Activated CD4-positive, alpha-beta T cell treated with anti-CD3 and anti-CD28 coated beads, Interleukin-2, amount 50 U/mL, for 48 hours (primary cell): ENCODE results near the gene CENPK.
"Not testable (repeated sequence)": the region's sequence is repeated elsewhere in the genome, so short reads cannot be mapped to it uniquely, and the experiment has no call there.

ENCODE experiments used
- DNase-seq, 2 experiments: peaks; one replicate each; pipeline ENCODE4 v3.0.0-alpha.2; 2020

The CENPK gene, protein sequence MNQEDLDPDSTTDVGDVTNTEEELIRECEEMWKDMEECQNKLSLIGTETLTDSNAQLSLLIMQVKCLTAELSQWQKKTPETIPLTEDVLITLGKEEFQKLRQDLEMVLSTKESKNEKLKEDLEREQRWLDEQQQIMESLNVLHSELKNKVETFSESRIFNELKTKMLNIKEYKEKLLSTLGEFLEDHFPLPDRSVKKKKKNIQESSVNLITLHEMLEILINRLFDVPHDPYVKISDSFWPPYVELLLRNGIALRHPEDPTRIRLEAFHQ

DNA sequence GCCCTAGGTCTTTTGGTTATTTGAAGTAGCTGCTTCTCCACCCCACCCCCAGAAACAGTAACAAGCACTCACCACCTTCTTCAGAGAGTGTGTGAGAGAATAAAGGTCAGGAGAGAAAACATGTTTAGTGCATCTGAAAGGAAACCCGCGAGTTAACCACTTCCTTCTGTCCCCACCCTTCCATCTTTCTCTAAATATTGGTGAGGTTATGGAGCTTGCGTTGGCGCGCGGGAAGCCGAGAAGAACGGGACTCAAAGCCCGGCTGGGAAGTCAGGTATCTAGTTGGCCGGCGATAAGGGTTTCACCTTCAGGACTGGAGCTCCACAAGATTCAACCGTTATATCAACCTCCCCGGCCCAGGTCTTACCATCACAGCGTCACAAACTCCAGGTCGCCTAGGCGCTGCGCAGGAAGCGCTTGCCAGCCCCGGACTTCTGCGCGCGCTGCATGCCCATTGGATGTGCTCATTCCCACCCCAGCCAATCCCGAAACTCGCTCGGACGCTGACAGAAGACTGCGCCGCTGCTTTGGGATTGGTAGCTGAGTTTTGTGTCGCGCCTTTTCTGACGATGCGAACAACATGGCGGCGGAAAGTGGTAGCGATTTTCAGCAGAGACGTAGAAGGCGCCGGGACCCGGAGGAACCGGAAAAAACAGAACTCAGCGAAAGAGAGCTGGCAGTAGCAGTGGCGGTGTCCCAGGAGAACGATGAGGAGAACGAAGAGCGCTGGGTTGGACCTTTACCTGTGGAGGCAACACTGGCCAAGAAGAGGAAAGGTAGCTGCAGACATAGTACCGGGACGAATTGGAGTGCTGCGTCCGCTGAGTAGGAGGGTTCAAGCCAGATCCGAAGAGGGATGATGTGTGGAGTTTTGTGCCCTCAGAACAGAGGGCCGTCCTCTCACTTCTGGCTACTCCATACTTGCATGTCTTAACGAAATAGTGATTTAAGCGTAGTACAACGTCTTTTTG is at the start of gene CENPK, which contains the start of gene PPWD1:
TSS of gene CENPK (minus strand) at position 438 of the 971 bp plus-strand sequence. CDS start 8,261 bp downstream, outside the sequence.
TSS of gene PPWD1 (plus strand) at position 566 of the 971 bp plus-strand sequence. CDS start at position 581, 15 bp downstream.
- peak; percentile 94 to 96 for DNase-seq

DNA sequence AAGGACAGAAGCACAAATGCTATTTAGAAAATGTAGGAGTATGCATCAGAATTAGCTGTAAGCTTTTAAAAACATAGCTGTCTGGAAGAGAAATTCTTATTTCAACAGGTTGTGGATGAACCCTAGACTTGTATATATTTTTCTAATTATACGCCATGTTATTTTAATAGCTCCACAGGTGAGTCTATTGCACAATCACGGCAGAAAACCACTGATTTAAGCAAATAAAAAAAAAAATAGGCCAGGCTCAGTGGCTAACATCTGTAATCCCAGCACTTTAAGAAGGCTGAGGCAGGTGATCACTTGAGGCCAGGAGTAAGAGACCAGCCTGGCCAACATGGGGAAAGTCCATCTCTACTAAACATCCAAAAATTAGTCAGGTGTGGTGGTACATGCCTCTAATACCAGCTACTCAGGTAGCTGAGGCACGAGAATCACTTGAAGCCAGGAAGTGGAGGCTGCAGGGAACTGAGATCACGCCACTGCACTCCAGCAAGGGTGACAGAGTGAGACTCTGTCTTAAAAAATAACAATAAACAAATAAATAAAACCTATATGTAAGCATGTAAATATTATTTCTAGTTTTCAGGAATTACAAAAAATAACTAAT is 49.4 kb upstream of the CENPK start:
- DNase-seq, result no peak

DNA sequence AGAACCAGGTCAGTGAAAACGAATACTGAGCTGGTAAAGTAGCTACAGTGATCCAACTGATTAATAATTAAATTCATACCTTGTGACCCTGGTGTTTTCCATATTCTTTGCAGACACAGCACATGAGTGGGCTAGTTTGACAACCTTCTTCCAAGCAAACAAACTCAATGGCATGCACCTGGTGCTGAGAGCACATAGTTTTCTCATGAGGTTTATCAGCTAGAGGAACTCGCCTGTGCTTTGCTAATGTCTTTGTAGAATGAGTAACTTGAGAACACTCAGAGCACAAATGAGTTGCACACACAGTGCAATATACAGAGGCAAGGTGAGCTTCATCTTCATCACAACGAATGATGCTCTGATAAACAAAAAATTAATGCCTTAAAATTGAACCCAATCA is 48.6 kb upstream of the CENPK start:
- DNase-seq, result no peak

DNA sequence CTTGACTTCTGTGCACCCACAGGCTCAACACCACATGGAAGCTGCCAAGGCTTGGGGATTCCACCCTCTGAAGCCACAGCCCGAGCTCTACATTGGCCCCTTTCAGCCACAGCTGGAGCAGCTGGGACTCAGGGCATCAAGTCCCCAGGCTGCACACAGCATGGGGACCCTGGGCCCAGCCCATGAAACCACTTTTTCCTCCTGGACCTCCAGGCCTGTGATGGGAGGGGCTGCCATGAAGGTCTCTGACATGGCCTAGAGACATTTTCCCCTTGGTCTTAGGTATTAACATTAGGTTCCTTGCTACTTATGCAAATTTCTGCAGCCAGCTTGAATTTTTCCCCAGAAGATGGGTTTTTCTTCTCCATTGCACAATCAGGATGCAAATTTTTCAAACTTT is 38.8 kb upstream of the CENPK start:
- not testable (repeated sequence) for DNase-seq

DNA sequence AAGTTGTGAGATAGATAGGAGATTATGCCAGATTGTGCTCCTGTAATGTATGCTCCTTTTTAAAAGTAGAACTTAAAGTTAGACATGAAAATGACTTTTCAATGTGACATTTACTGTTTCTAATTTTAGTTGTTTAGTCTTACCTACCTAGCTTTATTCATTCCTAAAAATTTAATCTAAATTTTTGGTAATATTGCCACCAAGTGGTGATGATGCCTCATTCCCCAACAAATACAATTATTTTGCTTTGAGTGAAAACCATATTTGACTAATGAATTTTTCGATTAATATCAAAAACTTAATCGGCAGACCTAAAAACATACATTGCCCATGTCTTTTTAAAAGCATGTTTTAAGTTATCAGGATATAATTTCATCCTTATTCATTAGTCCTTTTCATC is 25.7 kb upstream of the CENPK start:
- no peak for DNase-seq

DNA sequence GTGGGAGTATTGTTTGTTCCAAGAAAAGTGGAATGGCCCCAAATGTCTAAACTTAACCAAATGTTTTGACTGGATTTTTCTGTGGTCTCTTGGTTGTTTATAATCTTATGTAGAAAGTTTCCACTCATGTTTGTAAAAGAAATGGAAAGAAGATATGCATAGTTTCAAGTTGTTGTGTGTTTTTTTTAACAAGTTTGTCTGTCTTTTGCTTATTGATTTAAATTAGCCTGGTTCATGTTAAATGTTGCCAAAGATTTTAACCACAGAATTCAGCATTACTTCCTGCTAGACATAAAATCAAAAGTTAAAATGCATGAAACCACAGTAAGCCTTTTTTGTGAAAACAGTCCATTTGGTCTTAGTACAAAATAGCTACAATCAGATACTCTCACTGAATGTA is 14.2 kb upstream of the CENPK start:
- DNase-seq, result no peak

DNA sequence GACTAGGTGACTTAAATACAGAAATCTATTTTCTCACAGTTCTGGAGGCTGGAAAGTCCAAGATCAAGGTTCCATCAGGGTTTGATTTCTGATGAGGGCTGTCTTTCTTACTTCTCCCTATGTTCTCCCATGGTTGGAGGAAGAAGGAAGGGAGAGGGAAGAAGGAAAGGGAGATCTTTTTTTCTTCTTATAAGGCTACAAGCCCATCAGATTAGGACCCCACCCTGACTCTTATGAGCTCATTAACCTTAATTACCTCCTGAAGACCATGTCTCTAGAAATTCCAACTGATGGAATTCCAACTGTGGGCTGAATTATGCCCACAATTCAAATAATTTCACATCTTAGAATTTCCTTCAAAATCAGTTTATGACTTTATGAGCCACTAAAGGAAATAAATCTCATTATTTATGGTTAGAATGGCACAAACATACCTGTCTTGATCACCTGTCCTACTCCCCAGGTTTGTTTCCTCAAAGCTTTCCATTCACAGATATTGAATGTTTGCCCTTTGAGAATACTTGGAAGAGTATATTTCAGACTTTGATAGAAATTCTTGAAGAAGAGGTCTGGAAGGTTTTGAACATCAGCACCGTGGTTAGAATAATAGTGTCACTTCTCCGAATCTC is 7.7 kb upstream of the CENPK start:
- DNase-seq, result no peak

DNA sequence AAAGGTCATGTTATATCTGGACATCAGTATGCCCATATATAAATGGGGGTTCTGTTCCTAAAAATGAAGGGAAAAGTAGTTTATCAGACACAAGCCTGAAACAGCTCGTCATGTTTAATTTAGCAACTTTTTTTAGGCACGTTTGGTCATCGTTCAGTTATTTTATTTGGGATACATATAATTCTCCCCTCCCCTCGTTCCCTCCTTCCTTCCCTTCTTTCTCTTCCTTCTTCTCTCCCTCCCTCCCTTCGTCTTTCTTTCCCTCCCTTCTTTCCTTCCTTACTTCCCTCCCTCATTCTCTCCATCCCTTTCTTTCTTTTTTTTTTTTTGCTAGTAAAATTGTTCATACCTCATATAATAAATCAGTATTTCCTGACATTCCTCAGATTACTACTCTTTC is 3.5 kb upstream of the CENPK start:
- no peak for DNase-seq

DNA sequence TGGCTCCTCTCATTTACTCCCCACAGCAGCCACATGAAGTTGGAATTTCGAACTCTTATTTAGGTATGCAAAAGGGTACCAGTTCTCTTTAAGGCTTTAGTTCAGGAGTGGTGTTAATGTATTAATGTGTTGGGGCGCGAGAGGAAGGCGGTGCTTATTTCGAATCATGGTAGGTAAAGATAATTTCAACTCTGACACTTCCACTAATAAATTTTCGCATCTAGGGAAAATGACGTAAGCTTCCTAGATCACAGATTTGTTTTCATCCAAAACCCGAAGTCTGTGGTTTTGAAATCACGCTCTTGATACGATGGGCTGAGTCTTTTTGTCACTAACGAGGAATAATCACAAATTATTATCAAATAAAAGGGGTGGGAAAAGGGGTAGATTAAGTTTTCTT is 809 bp upstream of the CENPK start:
- DNase-seq, result no peak

DNA sequence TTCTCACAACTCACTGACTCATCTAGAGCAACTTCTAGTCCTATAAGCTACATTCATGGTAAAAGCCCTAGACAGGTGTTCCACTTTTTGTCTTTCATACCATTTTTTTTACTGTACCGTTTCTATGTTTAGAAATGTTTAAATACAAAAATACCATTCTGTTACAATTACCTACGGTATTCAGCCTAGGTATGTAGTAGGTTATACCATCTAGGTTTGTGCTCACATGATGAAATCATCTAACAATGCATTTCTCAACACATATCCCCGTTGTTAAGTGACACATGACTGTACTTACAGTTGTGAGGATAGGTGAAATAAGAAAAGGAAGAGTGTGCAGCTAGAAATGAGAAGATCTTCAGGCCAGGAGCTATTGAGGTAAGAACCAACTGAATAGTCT is 6.2 kb downstream of the CENPK start:
- DNase-seq, result no peak

DNA sequence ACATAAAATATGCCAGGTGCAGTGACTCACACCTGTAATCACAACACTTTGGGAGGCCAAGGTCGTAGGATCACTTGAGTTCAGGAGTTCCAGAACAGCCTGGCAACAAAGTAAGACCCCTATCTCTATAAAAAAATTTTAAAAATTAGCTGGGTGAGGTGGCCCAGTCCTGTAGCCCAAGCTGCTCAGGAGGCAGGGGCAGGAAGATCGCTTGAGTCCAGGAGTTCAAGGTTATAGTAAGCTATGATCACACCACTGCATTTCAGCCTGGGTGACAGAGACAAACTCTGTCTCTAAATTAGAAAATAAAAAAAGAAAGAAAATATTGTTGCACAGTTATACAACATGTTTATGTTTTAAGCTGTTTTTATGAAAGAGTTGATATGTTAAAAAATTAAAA is 6.8 kb downstream of the CENPK start:
- no peak for DNase-seq

DNA sequence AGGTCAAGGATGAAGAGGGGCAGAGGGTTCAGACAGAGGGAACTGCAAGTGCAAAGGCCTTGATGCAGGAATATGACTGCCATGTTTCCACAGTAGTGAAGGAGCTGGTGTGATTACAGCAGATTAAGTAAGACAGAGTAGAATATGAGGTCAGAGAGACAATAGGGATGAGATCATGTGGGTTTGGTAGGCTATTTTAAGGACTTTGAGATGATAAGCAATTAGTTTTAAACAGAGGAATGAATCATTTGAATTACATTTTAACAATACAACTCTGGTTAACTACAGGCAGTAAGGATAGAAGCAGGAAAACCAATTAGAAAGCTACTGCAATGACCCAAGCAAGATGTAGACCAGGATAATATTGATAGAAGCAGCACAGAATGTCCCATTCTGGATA is 7.7 kb downstream of the CENPK start:
- DNase-seq, result no peak

DNA sequence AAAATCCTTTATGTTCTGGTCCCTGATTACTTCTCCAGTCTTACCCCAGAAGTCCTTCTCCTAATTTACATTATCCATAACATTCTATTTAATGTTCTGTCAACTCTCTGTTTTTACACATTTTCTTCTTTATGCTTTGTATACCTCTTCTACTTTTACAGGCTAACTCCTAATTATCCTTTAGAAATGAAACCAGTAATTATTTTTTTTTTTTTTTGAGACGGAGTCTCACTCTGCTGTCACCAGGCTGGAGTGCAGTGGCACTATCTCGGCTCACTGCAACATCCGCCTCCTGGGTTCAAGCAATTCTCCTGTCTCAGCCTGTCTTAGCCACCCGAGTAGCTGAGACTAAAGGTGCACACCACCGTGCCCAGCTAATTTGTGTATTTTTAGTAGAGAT is 9.0 kb downstream of the CENPK start:
- no peak for DNase-seq

DNA sequence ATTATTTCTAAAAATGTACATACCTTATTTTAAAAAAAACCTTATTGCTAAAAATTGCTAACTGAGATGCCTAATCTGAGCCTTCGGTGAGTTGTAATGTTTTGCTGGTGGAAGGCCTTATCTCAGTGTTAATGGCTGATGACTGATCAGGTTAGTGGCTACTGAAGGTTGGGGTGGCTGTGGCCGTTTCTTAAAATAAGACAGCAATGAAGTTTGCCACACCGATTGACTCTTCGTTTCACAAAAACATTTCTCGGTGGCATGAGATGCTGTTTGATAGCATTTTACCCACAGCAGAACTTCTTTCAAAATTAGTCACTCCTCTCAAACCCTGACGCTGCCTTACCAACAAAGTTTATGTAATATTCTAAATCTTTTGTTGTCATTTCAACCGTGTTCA is 14.7 kb downstream of the CENPK start:
- DNase-seq, result no peak

DNA sequence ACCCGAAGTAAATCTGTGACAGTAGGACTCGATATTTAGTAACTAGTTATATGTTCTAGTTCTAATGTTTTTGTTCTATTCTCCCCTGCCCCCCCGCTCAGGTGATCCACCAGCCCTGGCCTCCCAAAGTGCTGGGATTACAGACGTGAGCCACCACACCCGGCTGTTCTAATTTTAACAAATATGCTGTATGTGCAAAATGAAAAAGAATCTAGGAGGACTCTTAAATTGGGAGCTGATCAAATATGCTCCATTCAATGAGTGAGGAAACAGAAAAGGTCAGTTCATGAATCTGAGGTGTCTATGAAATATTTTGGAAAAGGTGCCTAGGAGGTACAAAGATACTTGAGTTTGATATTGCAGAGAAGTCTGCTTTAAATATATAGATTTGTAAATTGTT is 16.8 kb downstream of the CENPK start:
- DNase-seq, result no peak

DNA sequence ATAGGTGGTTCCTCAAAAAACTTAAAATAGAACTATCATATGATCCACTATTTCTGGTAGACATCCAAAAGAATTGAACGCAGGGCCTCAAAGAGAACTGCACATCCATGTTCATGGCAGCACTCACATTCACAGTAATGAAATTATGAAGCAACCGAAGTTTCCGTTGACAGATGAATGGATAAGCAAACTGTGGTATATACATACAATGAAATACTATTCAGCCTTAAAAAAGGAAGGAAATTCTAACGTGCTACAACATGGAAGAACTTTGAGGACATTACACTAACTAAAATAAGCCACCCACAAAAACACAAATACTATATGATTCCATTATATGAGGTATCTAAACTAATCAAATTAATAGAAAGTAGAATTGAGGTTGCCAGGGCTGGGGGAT is 18.5 kb downstream of the CENPK start:
- DNase-seq, result no peak

DNA sequence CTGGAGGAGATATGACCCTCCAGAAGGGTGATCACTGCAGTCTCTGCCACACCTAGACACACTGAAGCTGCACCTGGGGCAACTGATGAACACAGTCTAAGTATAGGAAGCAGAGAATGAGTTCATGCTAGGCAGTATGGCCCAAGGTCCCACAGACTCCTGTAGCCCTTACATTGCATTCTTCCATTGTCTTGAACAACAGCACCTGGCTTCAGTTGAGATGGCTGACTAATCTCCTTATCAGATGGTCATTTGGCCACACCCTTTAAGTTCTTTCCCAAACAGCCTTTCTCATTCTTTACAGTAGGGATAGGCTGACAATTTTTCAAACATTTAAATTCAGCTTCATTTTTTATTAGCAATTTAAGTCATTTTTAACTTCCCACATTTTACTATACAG is 23.1 kb downstream of the CENPK start:
- no peak for DNase-seq

DNA sequence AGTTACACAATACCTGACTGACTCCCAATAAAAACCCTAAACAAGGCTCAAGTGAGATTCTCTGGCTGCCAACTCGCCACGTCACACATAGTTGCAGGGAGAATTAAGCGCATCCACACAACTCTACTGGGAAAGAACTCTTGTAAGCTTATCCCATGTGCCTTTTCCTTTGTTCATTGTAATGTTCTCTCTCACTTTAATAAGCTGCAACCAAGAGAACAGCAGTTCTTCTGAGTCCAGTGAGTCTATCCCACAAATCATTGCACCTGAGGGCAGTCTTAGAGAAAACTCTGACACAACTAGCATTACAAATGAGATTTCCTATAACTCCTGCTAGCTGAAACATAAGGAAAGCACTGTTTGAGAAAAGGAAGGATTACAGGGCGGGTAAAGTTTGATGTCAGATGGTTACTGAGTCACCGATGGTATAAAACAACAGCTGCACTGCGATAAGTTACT is 27.4 kb downstream of the CENPK start:
- DNase-seq, result no peak

DNA sequence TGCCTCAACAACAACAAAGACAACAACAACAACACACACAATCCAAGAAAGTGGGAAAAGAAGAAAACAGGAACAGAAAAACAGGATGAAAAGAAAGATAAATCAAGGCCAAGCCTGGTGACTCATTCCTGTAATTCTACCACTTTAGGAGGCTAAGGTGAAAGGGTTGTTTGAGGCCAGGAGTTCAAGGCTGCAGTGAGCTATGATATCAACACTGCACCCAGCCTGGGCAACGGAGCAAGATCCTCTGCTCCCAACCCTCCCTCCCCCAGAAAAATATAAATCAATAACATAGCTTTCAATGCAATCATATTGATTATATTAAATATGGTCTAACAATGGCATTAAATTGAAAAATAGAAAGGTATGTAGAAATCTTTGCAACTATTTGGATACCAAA is 32.1 kb downstream of the CENPK start:
- DNase-seq, result no peak

DNA sequence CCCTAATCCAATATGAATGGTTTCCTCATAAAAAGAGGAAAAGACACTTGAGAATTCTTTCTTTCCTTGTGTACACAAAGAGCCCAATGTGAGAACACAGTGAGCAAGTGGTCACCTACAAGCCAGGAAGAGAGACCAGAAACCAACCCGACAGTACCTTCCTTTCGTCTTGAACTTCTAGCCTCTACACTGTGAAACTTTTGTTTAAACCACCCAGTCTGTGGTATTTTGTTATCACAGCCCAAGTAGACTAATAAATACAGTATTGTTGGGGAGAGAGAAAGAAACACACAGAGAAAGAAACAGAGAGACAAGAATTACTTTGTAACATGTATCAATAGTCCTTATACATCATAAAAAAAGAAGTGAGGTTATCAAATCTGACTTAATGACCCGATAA is 37.2 kb downstream of the CENPK start:
- DNase-seq, result no peak

DNA sequence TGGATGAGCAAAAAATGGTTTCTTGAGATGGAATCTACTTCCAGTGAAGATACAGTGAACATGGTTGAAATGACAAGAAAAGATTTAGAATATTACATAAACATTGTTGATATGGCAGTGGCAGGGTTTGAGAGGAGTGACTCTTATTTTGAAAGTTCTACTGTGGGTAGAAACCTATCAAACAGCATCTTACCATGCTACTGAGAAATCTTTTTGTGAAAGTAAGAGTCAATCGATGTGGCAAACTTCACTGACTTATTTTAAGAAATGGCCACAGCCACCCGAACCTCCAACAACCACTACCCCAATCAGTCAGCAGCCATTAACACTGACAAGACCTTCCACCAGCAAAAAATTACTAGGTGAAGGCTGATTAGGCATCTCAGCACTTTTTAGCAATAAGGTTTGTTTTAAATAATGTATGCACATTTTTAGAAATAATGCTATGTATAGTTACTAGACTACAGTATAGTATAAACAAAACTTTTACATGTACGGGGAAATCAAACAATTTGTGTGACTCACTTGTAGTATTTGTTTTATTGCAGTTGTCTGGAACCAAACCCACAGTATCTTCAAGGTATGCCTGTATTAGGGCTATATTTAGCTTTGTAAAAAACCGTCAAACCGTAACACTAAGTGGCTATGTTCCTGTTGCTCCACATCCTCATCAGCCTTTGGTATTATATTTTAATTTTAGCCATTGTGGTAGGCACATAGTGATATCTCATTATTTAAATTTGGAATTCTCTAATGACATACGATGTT is 50.6 kb downstream of the CENPK start:
- no peak for DNase-seq

DNA sequence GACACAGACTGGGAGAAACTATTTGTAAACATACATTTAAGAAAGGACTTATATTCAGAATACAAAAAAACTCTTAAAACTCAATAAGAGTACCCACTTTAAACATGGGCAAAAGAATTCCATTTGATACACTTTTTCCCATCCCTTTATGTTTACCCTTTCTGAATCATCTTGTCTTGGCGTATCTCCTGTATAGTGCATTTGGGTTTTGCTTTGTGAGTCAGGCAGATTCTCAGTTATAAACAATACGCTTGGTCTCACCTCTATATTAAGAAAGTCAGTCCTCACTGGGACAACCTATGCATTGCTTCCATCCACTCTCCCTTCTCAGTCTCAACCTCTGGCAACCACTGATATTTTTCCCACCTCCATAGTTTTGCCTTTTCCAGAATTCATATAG is 54.0 kb downstream of the CENPK start:
- DNase-seq, result no peak
